Activated T-cell treated with anti-CD3 and anti-CD28 coated beads, Interleukin-2, amount 50 U/mL, for 24 hours (primary cell): ENCODE data around the gene VARS2.
"Not testable (repeated sequence)": the region's sequence is repeated elsewhere in the genome, so short reads cannot be mapped to it uniquely, and the experiment has no call there.

ENCODE experiments used
- DNase-seq: peaks from one replicate; pipeline ENCODE4 v3.0.0-alpha.2; 2020
- H3K27ac Mint-ChIP-seq: 2 replicates; pipeline ENCODE4 v1.8.0; 2020; ENCODE audit warnings: mild to moderate bottlenecking, mixed read lengths
- H3K27me3 Mint-ChIP-seq: 2 replicates; pipeline ENCODE4 v1.8.0; 2020; ENCODE audit warnings: mixed read lengths
- H3K36me3 Mint-ChIP-seq: 2 replicates; pipeline ENCODE4 v1.8.0; 2020; ENCODE audit warnings: low read depth, mixed read lengths
- H3K4me1 Mint-ChIP-seq: 2 replicates; pipeline ENCODE4 v1.8.0; 2020; ENCODE audit warnings: low read depth, mixed read lengths
- H3K4me3 Mint-ChIP-seq: 2 replicates; pipeline ENCODE4 v1.8.0; 2020; ENCODE audit warnings: mild to moderate bottlenecking, moderate library complexity, mixed read lengths
- H3K9me3 Mint-ChIP-seq: 2 replicates; pipeline ENCODE4 v1.8.0; 2020; ENCODE audit warnings: mixed read lengths

Gene VARS2

GRCh38 chr6:30902196-30902595 is 11.8 kb upstream of the VARS2 start:
- not testable (repeated sequence) for H3K9me3 Mint-ChIP-seq, H3K4me3 Mint-ChIP-seq, DNase-seq, H3K27me3 Mint-ChIP-seq, H3K27ac Mint-ChIP-seq, H3K4me1 Mint-ChIP-seq
- H3K36me3 Mint-ChIP-seq: peaks cover 11% of the 10 kb centered on the region

GRCh38 chr6:30902709-30903108 is 11.3 kb upstream of the VARS2 start:
- no peak for DNase-seq
- H3K27ac Mint-ChIP-seq: no peak overlapping the region
- no peaks in the 10 kb centered on the region for H3K27me3 Mint-ChIP-seq
- H3K4me3 Mint-ChIP-seq: no peak overlapping the region
- H3K36me3 Mint-ChIP-seq: peaks cover 11% of the 10 kb centered on the region
- no peaks in the 10 kb centered on the region for H3K9me3 Mint-ChIP-seq
- H3K4me1 Mint-ChIP-seq: peaks cover 8% of the 10 kb centered on the region

- Mint-ChIP-seq H3K4me1 (peaks cover 12% of the 10 kb centered on the region), H3K27me3 (no peaks in the 10 kb centered on the region), H3K4me3 (no peak overlapping the region), H3K36me3 (peaks cover 10% of the 10 kb centered on the region), H3K9me3 (no peaks in the 10 kb centered on the region), H3K27ac (no peak overlapping the region)
- no peak for DNase-seq
These were observed 10.8 kb upstream of the VARS2 start for GRCh38 chr6:30903236-30903635.

GRCh38 chr6:30907290-30907757 is 6.7 kb upstream of the VARS2 start:
- H3K27me3 Mint-ChIP-seq, DNase-seq, H3K9me3 Mint-ChIP-seq: not testable (repeated sequence)
- Mint-ChIP-seq H3K4me1 (peaks cover 21% of the 10 kb centered on the region), H3K4me3 (peak overlapping the region; percentile 100), H3K27ac (peak overlapping the region; percentile 95), H3K36me3 (peaks cover 41% of the 10 kb centered on the region)

- DNase-seq: peak; percentile 93
- Mint-ChIP-seq H3K9me3 (no peaks in the 10 kb centered on the region), H3K4me3 (peak within 1 kb of the TSS; percentile 100), H3K27me3 (no peaks in the 10 kb centered on the region), H3K4me1 (peaks cover 25% of the 10 kb centered on the region), H3K27ac (peak within 1 kb of the TSS; percentile 95), H3K36me3 (peaks cover 48% of the 10 kb centered on the region)
These were observed 6.1 kb upstream of the VARS2 start, which contains the start of gene GTF2H4 for GRCh38 chr6:30907758-30908591. TSS of gene GTF2H4 (plus strand) at chr6:30908207.

- no peak for DNase-seq
- Mint-ChIP-seq H3K4me3 (peak overlapping the region; percentile 100), H3K36me3 (peaks cover 55% of the 10 kb centered on the region), H3K9me3 (no peaks in the 10 kb centered on the region), H3K4me1 (peaks cover 32% of the 10 kb centered on the region), H3K27me3 (no peaks in the 10 kb centered on the region), H3K27ac (peak overlapping the region; percentile 95)
These were observed 5.3 kb upstream of the VARS2 start for GRCh38 chr6:30908700-30909099.

- not testable (repeated sequence) for H3K9me3 Mint-ChIP-seq, H3K27me3 Mint-ChIP-seq, H3K27ac Mint-ChIP-seq, H3K4me3 Mint-ChIP-seq, DNase-seq
- peaks cover 67% of the 10 kb centered on the region for H3K36me3 Mint-ChIP-seq
- peaks cover 45% of the 10 kb centered on the region for H3K4me1 Mint-ChIP-seq
These were observed 3.6 kb upstream of the VARS2 start for GRCh38 chr6:30910473-30910872.

GRCh38 chr6:30912746-30913520 is 1.1 kb upstream of the VARS2 start:
- no peaks in the 10 kb centered on the region for H3K27me3 Mint-ChIP-seq
- H3K4me3 Mint-ChIP-seq: peak overlapping the region; percentile 92
- H3K9me3 Mint-ChIP-seq: no peaks in the 10 kb centered on the region
- H3K4me1 Mint-ChIP-seq: peaks cover 59% of the 10 kb centered on the region
- H3K36me3 Mint-ChIP-seq: peaks cover 91% of the 10 kb centered on the region
- no peak for DNase-seq
- peak overlapping the region; percentile 94 for H3K27ac Mint-ChIP-seq

GRCh38 chr6:30913721-30914075 is 340 bp upstream of the VARS2 start:
- H3K27me3 Mint-ChIP-seq: no peaks in the 10 kb centered on the region
- peak overlapping the region; percentile 92 for H3K4me3 Mint-ChIP-seq
- DNase-seq: no peak
- peaks cover 92% of the 10 kb centered on the region for H3K36me3 Mint-ChIP-seq
- H3K27ac Mint-ChIP-seq: peak overlapping the region; percentile 94
- H3K4me1 Mint-ChIP-seq: peaks cover 52% of the 10 kb centered on the region
- H3K9me3 Mint-ChIP-seq: no peaks in the 10 kb centered on the region

GRCh38 chr6:30914854-30915590 is 984 bp downstream of the VARS2 start:
- H3K36me3 Mint-ChIP-seq: peaks cover 92% of the 10 kb centered on the region
- peak; percentile 53 for DNase-seq
- H3K27ac Mint-ChIP-seq: peak overlapping the region; percentile 94
- peaks cover 46% of the 10 kb centered on the region for H3K4me1 Mint-ChIP-seq
- H3K4me3 Mint-ChIP-seq: peak overlapping the region; percentile 92
- no peaks in the 10 kb centered on the region for H3K27me3 Mint-ChIP-seq
- H3K9me3 Mint-ChIP-seq: no peaks in the 10 kb centered on the region

GRCh38 chr6:30915591-30915946 is 1.5 kb downstream of the VARS2 start:
- H3K27ac Mint-ChIP-seq: peak overlapping the region; percentile 94
- peak overlapping the region; percentile 92 for H3K4me3 Mint-ChIP-seq
- H3K4me1 Mint-ChIP-seq: peaks cover 46% of the 10 kb centered on the region
- peak; percentile 46 for DNase-seq
- H3K9me3 Mint-ChIP-seq: no peaks in the 10 kb centered on the region
- H3K27me3 Mint-ChIP-seq: no peaks in the 10 kb centered on the region
- H3K36me3 Mint-ChIP-seq: peaks cover 92% of the 10 kb centered on the region

GRCh38 chr6:30917041-30917440 is 3.0 kb downstream of the VARS2 start:
- H3K4me1 Mint-ChIP-seq: peaks cover 46% of the 10 kb centered on the region
- peak overlapping the region; percentile 9 for H3K27ac Mint-ChIP-seq
- H3K36me3 Mint-ChIP-seq: peaks cover 92% of the 10 kb centered on the region

GRCh38 chr6:30917487-30917886 is 3.4 kb downstream of the VARS2 start:
- Mint-ChIP-seq H3K4me1 (peaks cover 46% of the 10 kb centered on the region), H3K36me3 (peaks cover 92% of the 10 kb centered on the region), H3K27me3 (no peaks in the 10 kb centered on the region), H3K4me3 (no peak overlapping the region), H3K27ac (no peak overlapping the region), H3K9me3 (no peaks in the 10 kb centered on the region)
- no peak for DNase-seq

More at GRCh38 chr6:30917041-30917440, 3.0 kb downstream of the VARS2 start:
- no peak for DNase-seq
- Mint-ChIP-seq H3K4me3 (no peak overlapping the region), H3K9me3 (no peaks in the 10 kb centered on the region), H3K27me3 (no peaks in the 10 kb centered on the region)

- Mint-ChIP-seq H3K27ac (no peak overlapping the region), H3K36me3 (peaks cover 92% of the 10 kb centered on the region), H3K4me1 (peaks cover 35% of the 10 kb centered on the region), H3K27me3 (no peaks in the 10 kb centered on the region), H3K4me3 (no peak overlapping the region), H3K9me3 (no peaks in the 10 kb centered on the region)
- DNase-seq: no peak
These were observed 4.6 kb downstream of the VARS2 start for GRCh38 chr6:30918670-30919069.
